Right lobe of liver (tissue), 4 donors: ENCODE measurements around the gene NAALADL2.

Source experiments
- CTCF ChIP-seq, 4 donors: fragments of 200-600 bp in 3 of 4; fragments of 450-650 bp in 1 of 4; IDR thresholded peaks; one replicate each; pipeline versions ENCODE4 v1.5.1 to v1.8.0; 2016 to 2022; ENCODE audit warnings: antibody characterized with exemption in 4 of 4, mild to moderate bottlenecking in 2 of 4
- POLR2A ChIP-seq: fragments of 450-650 bp; IDR thresholded peaks from one replicate; pipeline ENCODE4 v1.6.1; 2017; ENCODE audit warnings: antibody characterized with exemption, mild to moderate bottlenecking
- donor health status: DM: no; HTN: no; CAD: no.
- donor health status: DM: no; HTN: no; CAD: no.
- donor health status: DM: no; HTN: yes; CAD: no.

DNA sequence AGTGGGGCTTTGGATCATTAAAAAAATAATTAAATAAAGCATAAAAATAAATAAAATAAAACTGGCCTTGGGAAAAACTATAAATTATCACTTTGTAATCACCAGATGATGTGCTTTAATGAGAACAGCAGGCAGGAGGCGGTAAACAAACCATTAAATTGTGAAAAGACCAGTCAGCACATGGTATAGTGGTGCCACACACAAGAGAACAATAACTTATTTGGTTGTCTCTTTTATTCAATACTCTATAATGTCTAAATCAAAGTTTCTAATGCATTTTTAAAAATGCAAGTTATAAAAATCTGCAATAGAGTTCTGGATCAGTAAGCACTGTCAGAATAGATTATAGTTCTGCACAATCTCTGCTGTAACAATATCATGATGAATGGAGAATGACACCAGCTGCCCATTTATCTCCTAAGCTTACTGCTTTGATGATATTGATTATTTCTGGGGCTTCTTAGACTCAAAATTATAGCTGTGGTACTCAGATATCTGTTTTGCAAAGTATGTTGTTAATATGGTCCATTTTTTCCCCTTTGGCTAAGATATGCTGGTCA is 259.3 kb downstream of the NAALADL2 start:
- TF ChIP-seq POLR2A (no peak), CTCF (IDR thresholded peaks at IDR 0.05) (no peak)
